ENCODE results near the gene PSMD6. TPM values are rescaled to one million over a fixed set of nuclear protein-coding genes. Genes with fewer than 3 reads are reported as not detected.

Gene PSMD6
- total RNA-seq, 1 donor from 2014 or later: 78.6 TPM

DNA sequence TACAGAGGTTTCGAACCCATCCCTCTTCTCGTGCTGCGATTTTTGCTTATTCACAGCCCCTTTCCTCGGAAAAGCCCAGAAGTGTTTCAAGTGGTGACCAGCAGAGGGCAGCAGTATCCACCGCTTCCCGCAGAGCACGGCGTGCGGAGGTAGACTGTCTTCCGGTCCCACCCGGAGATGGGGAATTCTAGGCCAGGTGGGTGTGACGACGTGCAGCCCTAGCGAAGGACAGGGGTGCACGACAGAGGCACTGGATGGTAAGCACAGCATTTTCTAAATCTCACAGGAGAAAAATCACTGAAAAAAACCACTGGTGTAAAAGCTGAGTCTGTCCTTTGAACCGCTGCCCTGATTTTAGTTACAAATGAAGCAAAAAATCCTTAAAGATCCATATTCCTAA, 7.4 kb upstream of the PSMD6 start:
- no peaks in the 10 kb centered on the region for H3K27me3 Mint-ChIP-seq (ENCODE audit: unreplicated experiment)
- H3K4me1 Mint-ChIP-seq (ENCODE audit: low read depth, unreplicated experiment): peaks cover 16% of the 10 kb centered on the region
- H3K4me3 Mint-ChIP-seq (ENCODE audit: unreplicated experiment): peak overlapping the region; percentile 57

DNA sequence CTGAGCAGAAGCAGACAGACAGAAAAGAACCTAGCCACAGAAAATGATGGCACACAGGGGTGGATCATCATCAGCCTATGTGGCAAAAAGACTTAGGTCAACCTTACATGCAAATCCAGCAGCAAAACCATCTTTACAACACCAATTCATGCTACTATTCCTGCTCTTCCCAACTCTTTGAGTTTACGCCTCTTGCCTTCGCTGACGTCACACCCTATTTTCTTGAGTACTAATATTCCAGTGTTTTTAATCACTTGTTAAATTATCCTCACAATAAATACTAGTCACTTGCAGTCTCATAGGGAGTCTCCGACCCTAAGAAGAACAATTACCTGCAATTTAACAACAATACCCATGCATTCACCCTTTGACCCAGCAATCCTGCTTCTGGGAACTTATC, 6.0 kb upstream of the PSMD6 start:
- Mint-ChIP-seq H3K9me3 (ENCODE audit: unreplicated experiment) (no peaks in the 10 kb centered on the region), H3K27me3 (ENCODE audit: unreplicated experiment) (no peaks in the 10 kb centered on the region), H3K27ac (ENCODE audit: unreplicated experiment) (no peak overlapping the region), H3K4me1 (ENCODE audit: low read depth, unreplicated experiment) (peaks cover 16% of the 10 kb centered on the region), H3K36me3 (ENCODE audit: unreplicated experiment) (no peaks in the 10 kb centered on the region), H3K4me3 (ENCODE audit: unreplicated experiment) (no peak overlapping the region)
- TF ChIP-seq, protein P1, sequence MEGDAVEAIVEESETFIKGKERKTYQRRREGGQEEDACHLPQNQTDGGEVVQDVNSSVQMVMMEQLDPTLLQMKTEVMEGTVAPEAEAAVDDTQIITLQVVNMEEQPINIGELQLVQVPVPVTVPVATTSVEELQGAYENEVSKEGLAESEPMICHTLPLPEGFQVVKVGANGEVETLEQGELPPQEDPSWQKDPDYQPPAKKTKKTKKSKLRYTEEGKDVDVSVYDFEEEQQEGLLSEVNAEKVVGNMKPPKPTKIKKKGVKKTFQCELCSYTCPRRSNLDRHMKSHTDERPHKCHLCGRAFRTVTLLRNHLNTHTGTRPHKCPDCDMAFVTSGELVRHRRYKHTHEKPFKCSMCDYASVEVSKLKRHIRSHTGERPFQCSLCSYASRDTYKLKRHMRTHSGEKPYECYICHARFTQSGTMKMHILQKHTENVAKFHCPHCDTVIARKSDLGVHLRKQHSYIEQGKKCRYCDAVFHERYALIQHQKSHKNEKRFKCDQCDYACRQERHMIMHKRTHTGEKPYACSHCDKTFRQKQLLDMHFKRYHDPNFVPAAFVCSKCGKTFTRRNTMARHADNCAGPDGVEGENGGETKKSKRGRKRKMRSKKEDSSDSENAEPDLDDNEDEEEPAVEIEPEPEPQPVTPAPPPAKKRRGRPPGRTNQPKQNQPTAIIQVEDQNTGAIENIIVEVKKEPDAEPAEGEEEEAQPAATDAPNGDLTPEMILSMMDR (IDR thresholded peaks at IDR 0.05; ENCODE audit: partially characterized antibody, unreplicated experiment): no peak
- DNase-seq: no peak

More for the DNA sequence above, 7.4 kb upstream of the PSMD6 start:
- Mint-ChIP-seq H3K27ac (ENCODE audit: unreplicated experiment) (peak overlapping the region; percentile 52), H3K9me3 (ENCODE audit: unreplicated experiment) (no peaks in the 10 kb centered on the region), H3K36me3 (ENCODE audit: unreplicated experiment) (no peaks in the 10 kb centered on the region)
- TF ChIP-seq, protein P1 (IDR thresholded peaks at IDR 0.05; ENCODE audit: partially characterized antibody, unreplicated experiment): peak; percentile 91
- peak; percentile 81 for DNase-seq

DNA sequence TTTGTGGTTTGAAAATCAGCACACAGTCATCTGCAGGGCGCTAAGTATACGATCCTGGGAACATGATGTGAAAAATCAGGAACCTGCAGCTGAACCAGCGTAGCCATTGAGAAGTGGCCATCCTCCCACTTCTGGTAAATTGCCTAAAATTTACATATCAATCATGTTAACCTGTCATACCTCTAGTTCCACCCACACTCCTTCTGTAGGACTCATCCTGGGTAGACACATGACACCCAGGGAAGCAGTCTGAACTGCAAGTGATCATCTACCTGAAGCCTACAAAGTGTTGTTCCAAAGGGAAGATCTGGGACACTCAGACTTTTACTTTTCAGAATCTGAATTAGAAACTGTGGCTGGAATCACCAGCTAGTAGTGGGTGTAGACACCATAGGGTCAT, 5.5 kb upstream of the PSMD6 start:
- Mint-ChIP-seq H3K27ac (ENCODE audit: unreplicated experiment) (no peak overlapping the region), H3K36me3 (ENCODE audit: unreplicated experiment) (no peaks in the 10 kb centered on the region), H3K9me3 (ENCODE audit: unreplicated experiment) (peaks cover under 1% of the 10 kb centered on the region), H3K4me1 (ENCODE audit: low read depth, unreplicated experiment) (peaks cover 16% of the 10 kb centered on the region), H3K4me3 (ENCODE audit: unreplicated experiment) (no peak overlapping the region), H3K27me3 (ENCODE audit: unreplicated experiment) (no peaks in the 10 kb centered on the region)
- TF ChIP-seq, protein P1 (IDR thresholded peaks at IDR 0.05; ENCODE audit: partially characterized antibody, unreplicated experiment): no peak
- no peak for DNase-seq

DNA sequence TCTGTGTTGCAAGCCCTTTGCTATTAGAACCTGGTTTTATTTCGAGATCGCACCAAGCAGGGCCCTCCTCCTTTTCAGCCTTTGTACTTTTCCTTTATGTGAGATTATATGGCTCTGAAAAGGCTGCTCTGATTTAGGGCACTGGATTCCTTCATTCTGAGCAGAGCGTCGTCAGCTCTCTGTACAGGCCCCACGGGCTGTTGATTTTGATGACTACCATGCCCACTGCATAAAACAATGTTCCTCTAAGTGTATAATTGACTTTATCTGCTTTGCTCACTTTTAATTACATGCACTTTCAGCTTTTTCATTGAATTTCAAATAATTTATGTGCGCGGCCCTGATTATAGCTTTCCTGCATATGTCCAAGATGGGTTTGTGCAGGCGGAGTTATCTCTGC, 4.4 kb upstream of the PSMD6 start:
- peaks cover 2% of the 10 kb centered on the region for H3K9me3 Mint-ChIP-seq (ENCODE audit: unreplicated experiment)
- no peak for DNase-seq
- H3K4me3 Mint-ChIP-seq (ENCODE audit: unreplicated experiment): no peak overlapping the region
- no peaks in the 10 kb centered on the region for H3K36me3 Mint-ChIP-seq (ENCODE audit: unreplicated experiment)
- no peak overlapping the region for H3K27ac Mint-ChIP-seq (ENCODE audit: unreplicated experiment)
- no peaks in the 10 kb centered on the region for H3K27me3 Mint-ChIP-seq (ENCODE audit: unreplicated experiment)
- H3K4me1 Mint-ChIP-seq (ENCODE audit: low read depth, unreplicated experiment): peaks cover 13% of the 10 kb centered on the region
- TF ChIP-seq, protein P1 (IDR thresholded peaks at IDR 0.05; ENCODE audit: partially characterized antibody, unreplicated experiment): no peak

DNA sequence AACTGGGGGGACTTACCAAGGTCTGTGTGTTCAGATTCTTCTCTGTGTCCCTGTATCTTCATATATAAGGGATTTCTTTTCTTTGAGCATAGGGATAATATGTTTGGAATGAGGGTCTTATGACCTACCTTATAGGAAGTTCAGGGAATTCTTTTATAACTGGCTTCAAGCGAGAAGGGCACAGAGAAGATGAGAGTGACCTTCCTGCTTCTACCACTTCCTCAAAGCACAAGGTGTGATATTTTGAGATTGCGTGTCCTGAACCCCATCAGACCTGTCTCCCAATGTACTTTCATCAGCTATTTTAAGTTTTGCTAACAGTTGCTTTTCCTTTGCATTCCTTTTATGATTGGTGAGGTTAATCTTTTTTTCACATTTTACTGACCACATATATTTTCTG, 3.1 kb upstream of the PSMD6 start:
- Mint-ChIP-seq H3K27ac (ENCODE audit: unreplicated experiment) (no peak overlapping the region), H3K27me3 (ENCODE audit: unreplicated experiment) (no peaks in the 10 kb centered on the region), H3K9me3 (ENCODE audit: unreplicated experiment) (peaks cover 2% of the 10 kb centered on the region), H3K4me3 (ENCODE audit: unreplicated experiment) (no peak overlapping the region), H3K36me3 (ENCODE audit: unreplicated experiment) (no peaks in the 10 kb centered on the region), H3K4me1 (ENCODE audit: low read depth, unreplicated experiment) (peaks cover 10% of the 10 kb centered on the region)
- TF ChIP-seq, protein P1 (IDR thresholded peaks at IDR 0.05; ENCODE audit: partially characterized antibody, unreplicated experiment): no peak
- no peak for DNase-seq
